OCI-LY1 (cell line): ENCODE data around the gene ZMYND19.

Source experiments
- CTCF ChIP-seq: fragments of 200-600 bp; sonication (generic), shearing (Covaris generic); IDR thresholded peaks from 2 replicates; pipeline ENCODE4 v1.5.1; 2017; ENCODE audit warnings: mild to moderate bottlenecking, antibody characterized with exemption, low read length, moderate library complexity, mixed read lengths
- EZH2 ChIP-seq: fragments of 200-600 bp; sonication (generic), shearing (Covaris generic); IDR thresholded peaks from 2 replicates; pipeline ENCODE4 v1.8.0; 2017; ENCODE audit warnings: borderline replicate concordance, mixed run types, mild to moderate bottlenecking, antibody characterized with exemption, low read length, moderate library complexity, mixed read lengths

GRCh38 chr9:137606005-137606621, 15.8 kb upstream of the ZMYND19 start:
- TF ChIP-seq CTCF (no peak), EZH2 (no peak)
